ENCODE measurements around the gene PHLDA2.

- TF ChIP-seq POLR2A (IDR thresholded peaks at IDR 0.05): peak in 1 of 2 donors; percentile 48
- TF ChIP-seq CTCF (IDR thresholded peaks at IDR 0.05): no peak
These were observed at the start of gene PHLDA2 for GRCh38 chr11:2928605-2929530.
